Stimulated activated CD8-positive, alpha-beta memory T cell treated with anti-CD3 and anti-CD28 coated beads, Interleukin-2, amount 100 ng/mL, for 1 hour (primary cell): Measurements from ENCODE around the gene OR51B4.
"Not testable (repeated sequence)": the region's sequence is repeated elsewhere in the genome, so short reads cannot be mapped to it uniquely, and the experiment has no call there.

ENCODE experiments used
- DNase-seq, 2 donors: peaks; one replicate each; pipeline ENCODE4 v3.0.0-alpha.2; 2020; ENCODE audit warnings: low read depth in 2 of 2

OR51B4 gene

GRCh38 chr11:5301846-5302245 lies at the start of gene OR51B4:
TSS of gene OR51B4 (minus strand) at chr11:5301946. CDS start at chr11:5301946, 0 bp downstream.
- no peak for DNase-seq

DNA sequence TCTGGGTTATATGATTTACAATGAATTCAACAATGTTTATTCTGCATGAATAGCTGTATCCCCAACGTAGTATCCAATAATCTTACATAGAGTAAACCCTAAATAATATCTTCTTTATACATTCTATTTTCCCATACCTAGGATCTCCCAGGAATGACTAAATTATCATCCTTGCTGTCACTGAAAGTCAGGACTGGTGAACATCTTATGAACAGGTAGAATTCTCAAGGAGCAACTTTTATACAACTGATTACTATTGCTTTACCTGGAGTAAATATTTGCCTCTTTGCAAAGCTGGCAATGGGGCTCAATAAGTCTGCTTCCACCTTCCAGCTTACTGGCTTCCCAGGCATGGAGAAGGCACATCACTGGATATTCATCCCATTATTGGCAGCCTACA lies 49.5 kb upstream of the OR51B4 start, which contains the start of gene OR51B6:
Gene OR51B6 (plus strand): TSS at position 301 of the 400 bp plus-strand sequence. CDS start 0 bp downstream, at position 301.
- DNase-seq, result no peak

DNA sequence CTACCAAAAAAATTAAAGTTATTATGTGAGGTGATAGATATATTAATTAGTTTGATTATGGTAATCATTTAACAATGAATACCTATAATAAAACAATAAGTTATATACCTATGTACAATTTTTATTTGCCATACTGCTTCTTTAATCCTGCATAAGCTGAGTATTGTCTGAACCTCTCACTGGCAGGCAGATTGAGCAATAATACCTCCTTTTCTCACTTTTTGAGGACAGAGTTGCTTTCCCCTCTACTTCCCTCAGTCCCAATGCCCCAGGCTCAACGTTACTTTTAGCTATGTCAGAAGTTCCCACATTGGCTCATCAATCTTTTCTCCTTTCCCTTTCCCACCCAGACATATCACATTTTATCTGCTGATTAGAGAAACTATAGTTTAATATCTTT lies 47.8 kb upstream of the OR51B4 start:
- no peak for DNase-seq

- no peak for DNase-seq
Observed at GRCh38 chr11:5348551-5349194, 46.9 kb upstream of the OR51B4 start.

DNA sequence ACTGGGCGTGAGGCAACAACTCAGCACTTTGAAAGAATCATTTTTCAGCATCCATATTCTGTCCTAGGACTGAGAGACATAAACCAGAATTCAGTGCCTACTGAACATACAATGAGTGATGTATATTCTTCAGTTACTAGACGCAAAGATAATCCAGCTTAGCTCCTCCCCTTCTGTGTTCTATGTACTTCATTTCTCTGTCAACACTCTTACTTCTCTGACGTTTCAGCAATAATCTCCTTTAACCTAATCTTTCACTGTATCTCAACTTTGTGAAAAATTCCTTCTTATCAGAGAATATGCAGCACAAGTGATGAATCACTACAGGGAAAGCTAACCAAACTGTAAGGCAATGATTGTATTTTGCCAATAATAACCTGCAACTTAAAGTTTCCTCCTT lies 44.1 kb upstream of the OR51B4 start:
- DNase-seq, result no peak

DNA sequence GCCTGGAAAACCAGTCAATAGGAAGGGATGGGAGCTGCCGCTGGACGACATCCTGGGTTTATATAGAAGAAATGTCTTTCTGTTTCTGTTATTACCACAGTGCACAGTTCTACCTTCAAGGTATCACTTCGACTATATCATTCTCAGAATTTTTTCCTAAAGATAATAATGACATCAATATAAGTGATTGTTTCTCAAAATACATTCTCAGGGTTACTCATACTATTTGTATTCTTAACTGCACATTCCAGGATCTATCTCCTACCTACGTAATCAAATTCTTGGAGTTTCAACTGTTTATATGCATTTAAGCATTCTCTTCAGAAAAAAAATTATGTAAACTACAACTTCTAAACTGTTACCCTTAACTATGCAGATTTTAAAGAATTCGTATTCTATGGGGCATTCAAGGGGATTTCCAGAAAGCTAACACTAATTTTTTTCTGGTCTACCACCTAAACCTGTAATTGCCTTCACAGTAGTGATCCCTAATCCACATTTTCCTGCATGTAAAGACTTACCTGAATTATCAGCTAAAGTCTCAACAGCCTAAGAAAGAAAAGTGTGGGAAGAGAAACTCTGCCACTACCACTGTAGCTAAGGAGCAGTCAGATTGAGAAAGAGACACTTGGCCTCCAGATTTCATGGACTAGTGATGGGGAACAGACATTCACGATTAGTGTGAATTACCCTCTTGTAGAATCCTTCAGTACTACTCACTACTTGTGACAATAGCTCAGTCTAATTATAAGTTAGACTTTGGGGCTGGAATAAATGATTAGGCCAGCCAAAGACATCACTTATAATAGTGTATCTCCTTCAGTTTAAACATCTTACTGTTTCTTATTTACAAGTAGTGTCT lies 42.0 kb upstream of the OR51B4 start, which contains the start of gene OR51B5:
Gene OR51B5 (minus strand): TSS at position 51 of the 862 bp plus-strand sequence. CDS start 0 bp downstream, at position 51.
- no peak for DNase-seq

- DNase-seq, result no peak
Observed at GRCh38 chr11:5339771-5340322, 38.1 kb upstream of the OR51B4 start.

GRCh38 chr11:5337253-5337652 lies 35.5 kb upstream of the OR51B4 start:
- DNase-seq, result not testable (repeated sequence)

DNA sequence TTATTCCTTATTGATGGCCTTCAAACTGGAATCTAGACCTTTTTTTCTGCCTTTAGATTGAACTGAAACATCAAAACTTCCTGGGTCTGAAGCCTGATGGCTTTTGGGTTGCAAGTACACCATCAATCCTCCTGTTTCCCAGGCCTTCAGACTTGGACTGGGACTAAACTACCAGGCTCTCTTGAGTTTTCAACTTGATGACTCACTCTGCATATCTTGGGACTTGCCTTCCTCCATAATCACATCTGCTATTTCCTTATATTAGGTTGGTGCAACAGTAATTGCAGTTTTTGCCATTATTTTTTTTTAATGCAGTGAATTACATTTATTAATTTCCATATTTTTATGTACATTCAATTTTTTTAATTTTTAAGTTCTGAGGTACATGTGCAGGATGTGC lies 34.6 kb upstream of the OR51B4 start:
- DNase-seq, result no peak

GRCh38 chr11:5335170-5335569 lies 33.4 kb upstream of the OR51B4 start:
- DNase-seq, result no peak

- no peak for DNase-seq
Observed at GRCh38 chr11:5324197-5324596, 22.5 kb upstream of the OR51B4 start, which contains the start of gene OR51B2. TSS of gene OR51B2 (minus strand) at chr11:5324297. CDS start at chr11:5324297, 0 bp downstream.

GRCh38 chr11:5317292-5317691 lies 15.5 kb upstream of the OR51B4 start:
- DNase-seq, result no peak

DNA sequence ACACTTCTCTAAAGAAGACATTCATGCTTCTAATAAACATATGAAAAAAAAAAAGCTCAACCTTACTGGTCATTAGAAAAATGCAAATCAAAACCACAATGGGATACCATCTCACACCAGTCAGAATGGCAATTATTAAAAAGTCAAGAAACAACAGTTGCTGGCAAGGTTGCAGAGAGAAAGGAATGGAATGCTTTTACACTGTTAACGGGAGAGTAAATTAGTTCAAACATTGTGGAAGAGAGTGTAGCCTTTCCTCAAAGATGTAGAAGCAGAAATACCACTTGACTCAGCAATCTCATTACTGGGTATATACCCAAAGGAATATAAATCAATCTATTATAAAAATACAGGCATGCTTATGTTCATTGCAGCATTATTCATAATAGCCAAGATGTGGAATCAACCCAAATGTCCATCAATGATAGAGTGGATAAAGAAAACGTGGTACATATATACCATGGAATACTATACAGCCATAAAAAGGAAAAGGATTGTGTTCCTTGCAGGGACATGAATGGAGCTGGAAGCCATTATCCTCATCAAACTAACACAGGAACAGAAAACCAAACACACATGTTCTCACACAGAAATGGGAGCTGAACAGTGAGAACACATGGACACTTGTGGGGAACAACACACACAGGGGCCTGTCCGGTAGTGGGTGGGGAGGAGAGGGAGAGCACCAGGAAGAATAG lies 11.7 kb upstream of the OR51B4 start:
- not testable (repeated sequence) for DNase-seq

GRCh38 chr11:5310423-5310822 lies 8.7 kb upstream of the OR51B4 start:
- no peak for DNase-seq

- DNase-seq, result no peak
Observed at GRCh38 chr11:5307256-5308019, 5.7 kb upstream of the OR51B4 start.

GRCh38 chr11:5304046-5304445 lies 2.3 kb upstream of the OR51B4 start:
- DNase-seq, result no peak

DNA sequence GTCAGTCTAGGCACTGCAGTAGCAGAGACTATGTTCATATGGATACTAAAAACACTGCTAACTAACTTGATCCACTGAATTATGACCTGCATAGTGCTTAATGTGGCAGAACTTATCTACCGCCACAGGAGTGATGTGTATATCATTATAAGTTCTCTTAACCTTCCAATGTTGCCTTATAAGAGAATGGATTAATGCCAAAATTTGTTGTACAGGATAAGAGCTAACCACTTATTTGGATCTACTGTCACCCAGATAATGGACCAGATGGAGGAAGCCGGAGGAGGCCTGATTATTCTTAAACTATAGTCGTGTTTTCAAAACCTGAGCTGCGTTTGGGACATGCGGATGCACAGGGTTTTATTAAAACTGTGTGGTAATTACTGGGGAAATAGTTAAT lies 1.9 kb upstream of the OR51B4 start:
- DNase-seq, result no peak

GRCh38 chr11:5300251-5300650 lies 1.5 kb downstream of the OR51B4 start:
- no peak for DNase-seq

GRCh38 chr11:5298451-5298850 lies 3.3 kb downstream of the OR51B4 start:
- no peak for DNase-seq

GRCh38 chr11:5297721-5298323 lies 3.9 kb downstream of the OR51B4 start:
- DNase-seq, result no peak
